SU-DHL-6 (cell line): Measurements from ENCODE around the gene TUBA4A.
"Not testable (repeated sequence)": the region's sequence is repeated elsewhere in the genome, so short reads cannot be mapped to it uniquely, and the experiment has no call there.

Experiments used
- H2AFZ ChIP-seq: fragments of 200-600 bp; sonication (generic); 2 replicates; pipeline ENCODE4 v1.6.1; 2014; ENCODE audit warnings: low read depth, mild to moderate bottlenecking, moderate library complexity, mixed read lengths, antibody characterized with exemption, low read length; ENCODE audit not compliant: severe bottlenecking
- H3F3A ChIP-seq: fragments of 200-600 bp; shearing (Covaris generic); 2 replicates; pipeline ENCODE4 v1.6.0; 2016; ENCODE audit warnings: antibody characterized with exemption, mild to moderate bottlenecking; ENCODE audit not compliant: insufficient read depth
- H3K27ac ChIP-seq: fragments of 200-600 bp; sonication (generic); 2 replicates; pipeline ENCODE4 v1.5.1; 2016; ENCODE audit warnings: low read depth, mild to moderate bottlenecking, low read length, moderate library complexity, mixed read lengths
- H3K27me3 ChIP-seq: fragments of 200-600 bp; sonication (generic), shearing (Covaris generic); 2 replicates; pipeline ENCODE4 v1.6.0; 2014; ENCODE audit warnings: mild to moderate bottlenecking, low read length
- H3K36me3 ChIP-seq: fragments of 200-600 bp; sonication (generic); 2 replicates; pipeline ENCODE4 v1.6.1; 2014; ENCODE audit warnings: mild to moderate bottlenecking, low read length, mixed read lengths
- H3K4me2 ChIP-seq: fragments of 300-600, 200-600 bp; shearing (Covaris generic), sonication (generic); 2 replicates; pipeline ENCODE4 v1.6.0; 2014; ENCODE audit warnings: low read length, low read depth, mild to moderate bottlenecking; ENCODE audit not compliant: poor library complexity, severe bottlenecking
- H3K4me3 ChIP-seq: fragments of 200-600 bp; sonication (generic); 2 replicates; pipeline ENCODE4 v1.5.1; 2014; ENCODE audit warnings: antibody characterized with exemption, low read length, mild to moderate bottlenecking, mixed read lengths; ENCODE audit not compliant: insufficient read depth, poor library complexity, severe bottlenecking
- H3K79me2 ChIP-seq: fragments of 200-600 bp; sonication (generic); 2 replicates; pipeline ENCODE4 v1.6.1; 2014; ENCODE audit warnings: mild to moderate bottlenecking, low read length, moderate library complexity; ENCODE audit not compliant: insufficient read depth
- H3K9ac ChIP-seq: fragments of 200-600 bp; sonication (generic); 2 replicates; pipeline ENCODE4 v1.7.0; 2014; ENCODE audit warnings: mild to moderate bottlenecking, low read length
- H3K9me2 ChIP-seq: fragments of 200-600 bp; sonication (generic); replicated peaks from 2 replicates; pipeline ENCODE4 v1.6.1; 2014; ENCODE audit warnings: low read length; ENCODE audit not compliant: insufficient read depth
- H3K9me3 ChIP-seq: fragments of 200-600 bp; sonication (generic); 2 replicates; pipeline ENCODE4 v1.6.1; 2014; ENCODE audit warnings: low read length, mixed read lengths; ENCODE audit not compliant: insufficient read depth
- H4K20me1 ChIP-seq: fragments of 200-600 bp; sonication (generic); 2 replicates; pipeline ENCODE4 v1.6.1; 2014; ENCODE audit warnings: low read depth, mild to moderate bottlenecking, antibody characterized with exemption, low read length, moderate library complexity, mixed read lengths
- EZH2phosphoT487 ChIP-seq: fragments of 200-600 bp; sonication (generic), shearing (Covaris generic); conservative IDR thresholded peaks from 2 replicates; pipeline ENCODE4 v1.6.1; 2018; ENCODE audit warnings: mild to moderate bottlenecking, antibody characterized with exemption, low read length, moderate library complexity, mixed read lengths
- TF ChIP-seq, protein P1 (sequence below): fragments of 200-600 bp; sonication (generic); IDR thresholded peaks from one replicate; pipeline ENCODE4 v1.5.1; 2017; ENCODE audit warnings: antibody characterized with exemption, mild to moderate bottlenecking, low read length, moderate library complexity; ENCODE audit not compliant: insufficient read depth, poor library complexity, severe bottlenecking

The TUBA4A gene

GRCh38 chr2:219261024-219261855 is 7.5 kb upstream of the TUBA4A start:
- Histone ChIP-seq H3K4me2 (no peak overlapping the region), H3K27ac (no peak overlapping the region), H4K20me1 (no peaks in the 10 kb centered on the region), H3K79me2 (no peaks in the 10 kb centered on the region), H3K27me3 (no peaks in the 10 kb centered on the region), H3K36me3 (no peaks in the 10 kb centered on the region), H3K4me3 (no peak overlapping the region), H2AFZ (no peak overlapping the region), H3K9ac (no peak overlapping the region), H3F3A (no peaks in the 10 kb centered on the region), H3K9me2 (no peaks in the 10 kb centered on the region), H3K9me3 (no peaks in the 10 kb centered on the region)
- TF ChIP-seq EZH2phosphoT487: no peak
- TF ChIP-seq, protein P1, sequence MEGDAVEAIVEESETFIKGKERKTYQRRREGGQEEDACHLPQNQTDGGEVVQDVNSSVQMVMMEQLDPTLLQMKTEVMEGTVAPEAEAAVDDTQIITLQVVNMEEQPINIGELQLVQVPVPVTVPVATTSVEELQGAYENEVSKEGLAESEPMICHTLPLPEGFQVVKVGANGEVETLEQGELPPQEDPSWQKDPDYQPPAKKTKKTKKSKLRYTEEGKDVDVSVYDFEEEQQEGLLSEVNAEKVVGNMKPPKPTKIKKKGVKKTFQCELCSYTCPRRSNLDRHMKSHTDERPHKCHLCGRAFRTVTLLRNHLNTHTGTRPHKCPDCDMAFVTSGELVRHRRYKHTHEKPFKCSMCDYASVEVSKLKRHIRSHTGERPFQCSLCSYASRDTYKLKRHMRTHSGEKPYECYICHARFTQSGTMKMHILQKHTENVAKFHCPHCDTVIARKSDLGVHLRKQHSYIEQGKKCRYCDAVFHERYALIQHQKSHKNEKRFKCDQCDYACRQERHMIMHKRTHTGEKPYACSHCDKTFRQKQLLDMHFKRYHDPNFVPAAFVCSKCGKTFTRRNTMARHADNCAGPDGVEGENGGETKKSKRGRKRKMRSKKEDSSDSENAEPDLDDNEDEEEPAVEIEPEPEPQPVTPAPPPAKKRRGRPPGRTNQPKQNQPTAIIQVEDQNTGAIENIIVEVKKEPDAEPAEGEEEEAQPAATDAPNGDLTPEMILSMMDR: no peak

GRCh38 chr2:219258942-219259341 is 5.2 kb upstream of the TUBA4A start:
- H3K4me2 ChIP-seq, H3K9ac ChIP-seq, H3K27me3 ChIP-seq, H4K20me1 ChIP-seq, H3K9me2 ChIP-seq, H3K9me3 ChIP-seq, H3K79me2 ChIP-seq, H3K4me3 ChIP-seq, H3F3A ChIP-seq, H3K27ac ChIP-seq, H2AFZ ChIP-seq, H3K36me3 ChIP-seq: not testable (repeated sequence)

DNA sequence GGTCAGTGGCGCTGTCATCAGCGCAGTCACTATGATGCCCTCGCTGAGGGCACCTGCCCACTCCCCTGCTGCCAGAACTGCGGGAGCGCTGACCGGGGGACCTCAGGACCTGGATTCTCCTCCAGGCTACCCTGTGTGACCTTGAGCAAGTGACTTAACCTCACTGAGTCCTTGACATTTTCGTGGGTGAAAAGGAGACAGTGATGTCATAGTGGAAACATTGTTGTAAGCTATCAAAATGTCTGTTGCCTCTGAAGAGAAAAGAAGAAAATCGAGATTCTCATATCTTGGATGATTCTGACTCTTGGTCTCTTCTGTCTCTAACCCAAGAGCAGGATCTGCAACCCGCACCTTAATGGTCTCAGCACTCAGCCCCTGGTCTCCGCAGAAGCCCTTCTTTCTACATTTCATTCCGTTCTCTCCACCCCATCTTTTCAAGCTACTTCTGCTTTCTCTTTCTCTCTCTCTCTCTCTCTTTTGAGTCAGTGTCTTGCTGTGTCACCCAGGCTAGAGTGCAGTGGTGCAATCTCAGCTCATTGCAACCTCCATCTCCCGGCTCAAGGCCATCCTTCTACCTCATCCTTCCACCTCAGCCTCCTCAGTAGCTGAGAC is 978 bp upstream of the TUBA4A start:
- Histone ChIP-seq H3K9me2 (no peaks in the 10 kb centered on the region), H3K36me3 (no peaks in the 10 kb centered on the region), H4K20me1 (no peaks in the 10 kb centered on the region), H2AFZ (peak overlapping the region; percentile 66), H3K9me3 (no peaks in the 10 kb centered on the region), H3K4me2 (peak overlapping the region; percentile 70), H3F3A (peaks cover 8% of the 10 kb centered on the region), H3K27ac (peak overlapping the region; percentile 55), H3K9ac (peak overlapping the region; percentile 72), H3K4me3 (peak overlapping the region; percentile 63), H3K27me3 (no peaks in the 10 kb centered on the region), H3K79me2 (peaks cover 20% of the 10 kb centered on the region; the same call in 1 of the 2 replicates)
- TF ChIP-seq, protein P1: no peak
- TF ChIP-seq EZH2phosphoT487: no peak
